ENCODE results near the gene KLK6.

The KLK6 gene

DNA sequence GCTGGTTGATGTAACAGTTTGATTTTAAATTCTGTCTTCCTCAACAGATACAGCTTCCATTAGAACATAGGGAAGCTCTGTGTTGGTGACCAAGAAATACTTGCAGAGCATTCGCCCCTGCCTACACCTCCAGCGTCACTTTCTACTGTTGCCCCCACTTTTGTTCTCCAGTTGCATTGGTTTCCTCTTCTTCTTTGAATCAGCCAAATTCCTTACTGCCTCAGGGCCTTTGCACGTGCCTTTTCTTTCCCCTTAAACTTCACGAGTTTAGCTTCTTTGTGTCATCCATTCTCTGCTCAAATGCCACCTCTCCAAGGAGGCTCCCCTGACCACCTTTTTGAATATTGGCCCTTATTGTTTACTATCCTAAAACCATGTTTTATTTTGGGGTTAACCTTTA, 22.3 kb downstream of the KLK6 start:
- DNase-seq = no peak

DNA sequence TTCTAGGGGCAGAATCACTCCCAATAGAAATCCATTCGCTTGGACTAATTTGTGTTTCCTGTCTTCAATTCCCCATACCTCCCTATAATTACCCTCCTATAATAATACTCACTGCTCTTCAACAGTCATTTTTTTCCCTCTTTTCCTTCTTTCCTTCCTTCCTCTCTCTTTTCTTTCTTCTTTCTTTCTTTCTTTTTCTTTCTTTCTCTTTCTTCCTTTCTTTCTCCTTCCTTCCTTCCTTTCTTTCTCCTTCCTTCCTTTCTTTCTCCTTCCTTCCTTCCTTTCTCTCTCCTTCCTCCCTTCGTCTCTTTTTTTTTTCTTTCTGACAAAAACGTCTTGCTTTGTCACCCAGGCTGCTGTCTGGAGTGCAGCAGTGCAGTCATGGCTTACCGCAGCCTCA, 24.6 kb downstream of the KLK6 start:
- no peak for DNase-seq

DNA sequence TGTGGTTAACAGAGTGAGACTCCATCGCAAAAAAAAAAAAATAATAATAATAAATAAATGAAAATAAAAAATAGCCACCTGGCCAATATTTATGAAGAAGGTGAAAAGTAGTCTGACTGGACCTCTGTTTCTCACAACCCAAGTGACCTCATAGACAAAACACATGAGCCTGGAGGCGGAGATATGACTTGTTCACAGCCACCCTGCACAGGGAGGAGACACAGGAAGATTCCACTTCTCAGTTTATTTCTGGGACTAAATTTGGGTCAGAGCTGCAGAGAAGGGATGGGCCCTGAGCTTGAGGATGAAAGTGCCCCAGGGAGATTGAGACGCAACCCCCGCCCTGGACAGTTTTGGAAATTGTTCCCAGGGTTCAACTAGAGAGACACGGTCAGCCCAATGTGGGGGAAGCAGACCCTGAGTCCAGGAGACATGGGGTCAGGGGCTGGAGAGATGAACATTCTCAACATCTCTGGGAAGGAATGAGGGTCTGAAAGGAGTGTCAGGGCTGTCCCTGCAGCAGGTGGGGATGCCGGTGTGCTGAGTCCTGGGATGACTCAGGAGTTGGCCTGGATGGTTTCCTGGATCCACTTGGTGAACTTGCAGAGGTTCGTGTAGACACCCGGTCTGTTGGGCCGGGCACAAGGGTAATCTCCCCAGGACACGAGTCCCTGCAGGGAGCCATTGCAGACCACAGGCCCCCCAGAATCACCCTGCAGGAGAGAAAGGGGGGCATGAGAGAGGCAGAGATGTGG, 26.1 kb downstream of the KLK6 start:
- no peak for DNase-seq

DNA sequence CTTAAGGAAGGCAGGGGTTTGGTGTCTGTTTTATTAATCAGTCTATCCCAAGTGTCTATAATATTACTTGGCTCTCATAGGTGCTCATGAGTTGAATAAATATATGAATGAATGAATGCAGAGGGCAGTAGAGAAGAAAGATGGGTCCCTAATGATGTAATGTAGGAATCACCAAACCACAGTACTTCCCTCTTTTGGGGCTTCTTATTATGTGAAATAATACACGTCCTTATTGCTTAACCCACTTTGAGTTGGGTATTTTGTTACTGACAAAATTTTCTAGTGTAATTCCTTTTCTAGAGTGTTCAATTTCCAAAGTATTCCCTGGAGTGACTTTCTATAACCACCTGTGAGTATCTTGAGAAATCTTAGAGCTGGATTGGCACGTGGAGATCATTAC, 29.8 kb downstream of the KLK6 start:
- DNase-seq = no peak

DNA sequence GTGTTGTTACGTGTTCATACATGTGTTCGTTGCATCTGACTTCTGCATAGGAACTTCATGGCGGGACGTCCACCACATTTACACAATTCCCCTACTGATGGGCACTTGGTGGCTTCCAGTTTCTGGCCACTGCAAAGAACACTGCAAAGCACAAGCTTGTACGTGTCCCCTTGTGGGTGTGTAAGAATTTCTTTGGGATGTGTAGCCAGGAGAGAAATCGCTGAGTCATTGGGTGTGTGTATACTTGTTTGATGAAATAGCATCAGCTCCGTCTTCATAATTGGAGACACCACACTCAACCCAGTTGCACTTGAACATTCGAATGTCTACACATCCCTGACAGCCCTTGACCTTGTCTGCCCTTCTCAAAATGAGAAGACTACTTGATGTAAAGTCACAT, 35.8 kb downstream of the KLK6 start:
- no peak for DNase-seq

DNA sequence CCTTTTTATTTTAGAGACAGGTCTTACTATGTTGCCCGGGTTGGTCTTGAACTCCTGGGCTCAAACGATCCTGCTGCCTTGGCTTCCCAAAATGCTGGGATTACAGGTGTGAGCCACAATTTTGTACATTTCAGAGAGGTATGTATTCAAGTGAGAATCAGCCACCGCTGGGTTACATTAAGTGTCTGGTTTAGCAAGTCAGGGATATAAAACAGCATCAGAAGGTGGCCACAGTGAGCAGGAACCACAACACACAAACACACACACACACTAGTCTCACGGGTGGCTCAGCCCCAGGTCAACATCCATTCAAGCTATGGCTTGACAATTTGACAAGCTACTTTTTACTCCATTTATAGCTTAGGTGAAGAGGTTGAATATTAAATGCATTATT, 36.7 kb downstream of the KLK6 start:
- no peak for DNase-seq

DNA sequence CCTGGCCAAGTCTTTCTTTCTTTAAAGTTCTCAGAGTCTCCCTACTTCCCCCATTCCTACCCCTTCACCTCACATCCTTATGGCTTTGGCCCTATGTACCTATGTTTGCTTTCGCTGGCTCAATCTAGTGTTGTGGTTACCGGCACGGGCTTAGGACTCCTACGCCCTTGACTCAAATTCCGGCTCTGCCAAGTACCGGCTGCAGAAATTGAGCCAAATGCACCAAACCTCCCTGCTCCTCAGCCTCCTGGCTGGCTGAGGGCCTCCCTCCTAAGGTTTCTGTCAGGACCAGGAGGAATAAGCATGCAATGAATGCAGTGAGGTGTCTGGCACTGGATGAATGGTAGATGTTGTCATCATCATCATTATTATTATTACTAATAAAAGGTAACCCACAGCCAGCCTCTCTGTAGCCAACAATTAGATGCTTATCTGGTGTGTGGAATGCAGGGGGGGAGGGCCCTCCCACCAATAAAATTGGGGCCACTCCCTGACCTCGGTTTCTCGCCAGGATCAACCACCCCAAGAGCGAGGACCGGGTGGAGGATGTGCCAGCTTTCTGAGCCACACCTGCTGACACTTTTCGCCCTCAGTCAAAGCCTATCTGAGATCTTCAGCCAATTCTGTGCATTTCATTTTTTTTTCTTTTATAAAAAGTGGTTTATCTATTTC, 37.2 kb downstream of the KLK6 start:
- DNase-seq = no peak

DNA sequence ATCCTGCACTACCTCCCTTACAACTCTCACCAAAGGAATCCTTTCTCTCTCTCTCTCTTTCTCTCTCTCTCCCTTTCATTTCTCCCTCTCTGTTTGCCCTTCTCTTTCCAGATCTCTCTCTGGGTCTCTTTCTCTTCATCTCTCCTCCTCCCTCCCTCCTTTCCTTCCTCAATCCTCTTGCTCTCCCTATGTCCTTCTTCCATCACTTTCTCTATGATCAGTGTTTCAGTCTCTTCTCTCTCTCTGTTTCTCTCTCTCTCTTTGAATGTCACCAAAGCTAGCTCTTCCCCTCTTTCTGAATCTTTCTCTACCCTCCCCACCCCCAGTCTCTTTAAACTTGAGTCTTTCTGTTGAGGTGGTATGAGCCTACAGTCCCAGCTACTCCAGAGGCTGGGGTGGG, 38.4 kb downstream of the KLK6 start:
- DNase-seq = no peak

DNA sequence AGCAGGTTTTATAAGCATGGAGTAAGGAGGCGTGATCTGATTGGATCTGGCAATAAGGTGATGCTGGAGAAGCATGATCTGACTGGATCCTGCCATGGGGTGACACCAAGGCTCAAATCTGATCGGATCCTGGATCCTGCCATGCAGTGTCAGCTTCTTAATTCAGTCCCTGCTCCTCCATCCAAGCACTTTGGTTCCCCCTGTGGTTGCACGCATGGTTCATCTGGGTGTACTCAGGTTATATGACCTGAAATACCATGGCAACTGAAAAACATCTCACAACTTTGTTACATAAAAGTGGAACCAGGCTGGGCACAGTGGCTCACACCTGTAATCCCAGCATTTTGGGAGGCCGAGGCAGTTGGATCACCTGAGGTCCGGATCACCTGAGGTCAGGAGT, 40.6 kb downstream of the KLK6 start:
- no peak for DNase-seq

DNA sequence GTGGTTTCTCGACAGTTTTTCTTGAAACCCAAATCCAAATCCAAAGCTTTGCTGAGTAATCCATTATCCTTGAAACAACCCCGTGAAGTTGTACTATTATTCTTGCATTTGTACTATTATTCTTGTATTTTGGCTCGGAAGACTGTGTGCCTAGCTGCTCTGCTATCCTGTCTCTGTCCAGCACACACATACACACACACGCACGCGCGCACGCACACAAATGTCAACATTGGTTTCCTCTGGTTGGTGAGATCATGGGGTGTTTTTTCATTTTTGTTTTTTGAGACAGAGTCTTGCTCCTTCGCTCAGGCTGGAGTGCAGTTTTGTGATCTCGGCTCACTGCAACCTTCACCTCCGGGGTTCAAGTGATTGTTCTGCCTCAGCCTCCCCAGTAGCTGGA, 43.2 kb downstream of the KLK6 start:
- no peak for DNase-seq

DNA sequence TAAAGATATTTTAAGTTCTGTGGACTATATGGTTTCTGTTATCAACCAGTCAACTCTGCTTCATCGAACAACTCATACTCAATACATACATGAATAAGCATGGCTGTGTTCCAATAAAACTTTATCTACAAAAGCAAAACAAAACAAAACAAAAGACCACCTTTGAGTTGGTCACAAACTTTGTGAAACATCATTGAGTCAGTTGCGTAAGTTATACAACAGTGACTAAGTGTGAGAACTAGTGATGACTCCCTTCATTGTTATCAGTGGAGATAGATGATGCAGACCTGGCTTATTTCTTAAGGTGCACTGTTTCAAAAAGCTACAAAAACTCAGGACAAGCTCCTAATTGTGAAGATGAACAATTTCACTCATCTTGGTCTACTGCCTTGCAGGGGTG, 43.7 kb downstream of the KLK6 start:
- DNase-seq = no peak

DNA sequence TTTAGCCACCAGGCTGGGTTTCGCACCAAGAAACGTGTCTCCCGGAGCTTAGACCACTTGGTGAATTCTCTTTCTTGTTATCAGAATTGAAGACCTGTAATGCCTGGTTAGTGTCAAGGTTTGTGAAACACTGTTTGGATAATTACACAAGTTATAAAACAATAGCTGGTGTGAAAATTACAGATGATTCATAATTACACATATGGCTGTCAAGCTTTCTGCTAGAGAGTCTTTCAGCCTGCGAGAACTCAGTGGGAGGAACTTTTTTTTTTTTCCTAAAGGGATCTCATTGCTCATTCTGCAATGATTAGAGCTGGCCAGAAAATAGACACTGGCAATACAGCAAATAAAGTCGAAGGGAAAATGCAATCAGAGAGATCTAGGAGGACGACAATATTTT, 44.8 kb downstream of the KLK6 start:
- DNase-seq = no peak

DNA sequence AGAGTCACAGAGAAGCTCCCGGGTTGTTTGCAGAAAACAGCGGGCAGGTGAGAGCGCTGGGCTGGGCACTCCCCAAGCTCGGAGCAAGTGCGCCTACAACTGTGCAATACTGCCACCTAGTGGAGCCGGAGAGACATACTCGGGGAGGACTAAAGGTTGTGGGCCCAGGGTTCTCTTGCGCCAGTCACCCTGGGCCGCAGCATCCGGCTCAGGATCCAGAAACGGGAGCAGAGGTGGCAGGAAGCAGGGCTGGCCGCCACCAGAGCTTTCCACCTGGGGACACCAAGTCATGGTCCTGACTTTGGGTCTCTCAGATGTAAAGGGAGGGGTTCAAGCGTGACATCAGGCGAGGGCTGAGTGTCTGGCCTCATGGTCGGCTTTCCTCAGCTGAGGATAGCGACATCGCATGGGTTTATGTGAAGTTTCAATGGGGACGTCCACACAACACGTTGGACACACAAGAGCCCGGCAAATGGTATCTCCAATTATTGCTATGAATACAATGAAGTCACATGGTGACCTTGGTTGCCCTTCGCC, 47.0 kb downstream of the KLK6 start:
- DNase-seq = peak; percentile 93

DNA sequence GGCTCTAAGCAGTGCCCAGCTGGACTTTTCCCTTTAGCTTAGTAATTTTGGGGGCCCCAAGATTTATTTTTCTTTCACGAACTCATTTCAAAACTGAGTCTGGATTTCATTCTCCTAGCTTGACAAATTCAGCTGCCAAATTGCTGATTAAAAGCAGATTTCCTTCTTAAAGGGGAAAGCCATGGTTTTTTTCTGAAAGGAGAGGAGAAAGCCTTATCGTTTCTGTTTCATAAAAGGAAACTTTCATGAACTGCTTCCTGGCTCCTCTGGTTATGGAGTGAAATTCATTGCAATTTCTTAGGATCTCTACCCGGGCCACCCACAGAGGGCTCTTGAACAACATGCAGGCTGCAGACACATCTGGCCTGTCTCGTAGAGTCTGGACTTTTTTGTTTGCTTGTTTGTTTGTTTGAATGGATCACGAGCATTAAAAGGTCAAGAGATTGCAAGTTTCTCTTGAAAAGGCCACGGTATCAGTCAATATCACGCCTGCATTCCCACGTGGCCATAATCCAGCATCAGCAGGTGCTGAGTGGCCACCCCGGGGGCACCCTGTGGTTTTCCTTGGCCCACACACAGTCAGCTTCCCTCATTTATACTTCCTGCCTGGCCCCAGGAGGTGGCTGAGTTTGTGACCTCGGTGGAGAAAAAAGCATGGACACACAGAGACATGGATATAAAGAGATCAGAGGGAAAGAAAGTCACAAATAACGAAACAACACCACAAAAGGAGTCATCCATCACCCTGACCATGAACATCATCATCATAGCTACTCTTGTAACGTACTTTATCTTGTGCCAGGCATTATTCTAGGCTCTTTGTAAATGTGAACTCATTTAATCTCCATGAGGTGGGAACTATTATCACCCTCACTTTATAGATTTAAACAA, 47.7 kb downstream of the KLK6 start:
- peak; percentile 82 for DNase-seq

DNA sequence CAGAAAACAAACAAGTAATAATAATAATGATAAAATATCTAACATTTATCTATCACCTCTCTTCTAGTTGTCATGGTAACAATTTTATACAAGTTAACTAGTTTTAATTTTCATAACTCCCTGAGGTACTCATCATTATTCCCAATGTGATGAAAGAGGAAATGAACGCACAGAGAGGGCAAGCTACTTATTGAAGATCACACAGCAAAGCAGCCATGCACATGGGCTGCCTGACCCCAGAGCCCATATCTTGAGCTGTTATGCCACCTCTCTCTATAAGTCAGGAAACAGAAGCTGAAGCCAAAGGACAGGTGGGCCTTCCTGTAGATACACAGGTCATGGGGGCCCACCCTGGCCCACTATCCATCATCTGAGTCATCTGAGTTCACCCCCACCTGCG, 53.3 kb downstream of the KLK6 start:
- no peak for DNase-seq

DNA sequence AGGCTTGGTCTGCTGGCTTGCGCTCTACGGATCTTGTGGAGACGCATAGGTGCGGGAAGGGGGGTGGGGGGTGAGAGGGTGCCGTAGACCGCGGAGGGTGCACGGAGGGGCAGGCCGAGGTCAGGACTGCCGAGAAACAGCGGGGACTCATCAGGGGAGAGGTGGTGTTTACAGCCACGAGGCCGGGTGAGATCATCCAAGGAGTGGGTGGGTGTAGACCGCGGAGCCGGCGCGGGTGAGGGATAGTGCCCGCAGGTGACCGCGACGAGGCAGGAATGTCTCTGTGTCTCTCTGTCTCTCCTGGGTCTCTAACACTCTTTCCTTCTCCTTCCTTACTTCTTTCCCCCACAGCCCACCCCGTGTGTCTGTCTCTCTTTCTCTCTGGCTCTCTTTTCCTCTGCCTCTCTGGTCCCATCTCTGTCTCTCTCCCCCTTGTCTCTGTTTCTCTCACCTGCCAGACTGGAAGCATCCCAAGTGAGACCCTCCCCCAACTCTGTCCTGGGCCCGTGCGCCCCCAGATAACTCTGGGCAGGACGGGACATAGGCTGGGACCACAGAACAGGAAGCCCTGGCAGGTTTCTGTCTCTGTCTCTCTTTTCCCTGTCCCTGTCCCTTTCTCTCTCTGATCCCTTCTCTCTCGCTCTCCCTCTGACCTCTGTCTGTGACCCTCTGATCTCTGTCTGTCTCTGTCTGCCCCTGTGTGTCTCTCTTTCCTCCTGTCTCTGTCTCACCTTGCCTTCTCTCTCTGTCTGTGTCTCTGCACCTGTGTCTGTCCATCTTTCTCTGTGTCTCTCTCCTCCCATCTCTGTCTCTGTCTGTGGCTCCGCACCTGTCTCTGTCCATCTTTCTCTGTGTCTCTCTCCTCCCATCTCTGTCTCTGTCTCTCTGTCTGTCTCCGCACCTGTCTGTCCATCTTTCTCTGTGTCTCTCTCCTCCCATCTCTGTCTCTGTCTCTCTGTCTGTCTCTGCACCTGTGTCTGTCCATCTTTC, 56.4 kb downstream of the KLK6 start:
- DNase-seq = no peak

DNA sequence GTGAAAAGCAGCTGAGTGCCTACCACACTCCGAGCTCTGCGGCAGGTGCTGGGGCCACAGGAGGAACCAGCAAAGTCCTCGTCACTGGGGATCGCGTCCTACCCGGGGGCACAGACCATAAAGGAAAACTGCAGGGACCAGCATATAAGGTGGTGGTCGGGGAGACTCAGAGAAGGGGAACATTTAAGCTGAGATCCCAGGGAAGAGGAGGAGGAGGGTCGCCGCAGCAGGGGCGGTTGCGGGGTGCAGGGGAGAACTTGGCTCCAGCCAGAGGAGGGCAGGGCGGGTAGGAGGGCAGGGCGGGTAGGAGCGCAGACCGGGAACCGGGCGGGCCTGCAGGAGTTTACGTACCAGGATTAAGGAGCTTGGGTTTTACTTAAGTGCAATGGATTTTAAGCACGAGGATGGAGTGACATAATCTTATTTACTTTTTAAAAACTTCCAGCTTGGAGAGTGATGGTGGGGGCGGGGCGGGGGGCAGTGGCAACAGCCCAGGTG, 57.2 kb downstream of the KLK6 start:
- no peak for DNase-seq

DNA sequence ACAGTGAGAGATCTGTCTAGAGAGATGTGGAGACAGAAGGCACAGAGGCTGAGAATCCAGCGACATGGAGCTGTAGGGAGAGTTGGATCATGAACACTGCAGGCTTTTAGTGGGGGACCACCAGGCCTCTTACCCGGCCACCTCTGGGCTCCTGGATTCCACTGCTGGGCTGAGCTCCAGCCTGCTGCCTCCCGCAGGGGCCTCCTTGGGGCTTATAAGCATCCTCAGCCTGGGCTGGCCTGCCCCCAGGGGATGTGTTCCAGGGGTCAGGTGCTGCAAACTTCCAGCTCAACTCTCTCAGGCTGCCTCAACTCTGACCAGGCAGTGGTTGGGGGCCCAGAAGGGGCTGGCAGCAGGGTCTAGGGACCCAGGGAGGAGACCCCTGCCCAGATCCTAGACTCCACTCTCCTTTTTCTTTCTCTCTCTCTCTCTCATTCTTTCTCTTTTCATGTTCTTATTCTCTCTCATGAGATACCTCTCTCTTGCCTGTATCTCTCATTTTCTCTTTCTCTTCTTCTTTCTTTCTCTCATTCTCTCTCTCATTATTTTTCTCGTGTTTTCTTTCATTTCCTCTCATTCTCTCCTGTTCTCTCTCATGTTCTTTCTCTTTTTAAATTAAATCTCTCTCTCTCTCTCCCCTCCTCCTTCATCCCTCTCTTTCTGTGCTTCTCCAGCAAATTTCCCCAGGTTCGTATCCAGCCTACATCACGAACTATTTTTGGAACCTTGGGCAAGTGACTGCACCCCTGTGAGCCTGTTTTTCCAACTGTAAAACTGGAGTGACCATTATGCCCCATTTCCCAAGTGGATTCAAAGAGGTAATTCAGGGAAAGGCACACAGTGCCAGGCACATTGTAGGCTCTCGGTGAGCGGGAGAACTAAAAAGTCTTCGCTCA, 57.9 kb downstream of the KLK6 start, which contains the start of gene KLK4:
TSS of gene KLK4 (minus strand) at position 190 of the 896 bp plus-strand sequence. CDS start 657 bp downstream, outside the sequence.
- DNase-seq = no peak

DNA sequence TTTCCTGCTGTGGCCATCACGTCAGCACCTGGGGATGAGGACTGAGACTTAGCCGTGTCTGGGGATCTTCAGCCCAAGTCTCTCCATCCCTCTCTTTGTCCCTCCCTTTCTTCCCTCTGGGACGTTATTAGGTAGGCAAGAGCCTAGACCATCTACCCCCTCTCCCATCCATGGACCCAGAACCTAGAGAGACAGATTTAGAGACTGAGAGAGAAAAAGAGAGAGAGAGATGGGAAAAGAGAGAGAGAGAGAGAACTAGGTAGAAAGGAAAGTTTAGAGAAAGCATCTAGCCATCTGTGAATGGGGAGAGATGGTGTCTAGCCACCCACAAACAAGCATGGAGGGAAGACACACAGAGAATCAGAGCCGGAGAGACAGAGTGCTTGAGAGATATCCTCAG, 58.7 kb downstream of the KLK6 start:
- DNase-seq = no peak

DNA sequence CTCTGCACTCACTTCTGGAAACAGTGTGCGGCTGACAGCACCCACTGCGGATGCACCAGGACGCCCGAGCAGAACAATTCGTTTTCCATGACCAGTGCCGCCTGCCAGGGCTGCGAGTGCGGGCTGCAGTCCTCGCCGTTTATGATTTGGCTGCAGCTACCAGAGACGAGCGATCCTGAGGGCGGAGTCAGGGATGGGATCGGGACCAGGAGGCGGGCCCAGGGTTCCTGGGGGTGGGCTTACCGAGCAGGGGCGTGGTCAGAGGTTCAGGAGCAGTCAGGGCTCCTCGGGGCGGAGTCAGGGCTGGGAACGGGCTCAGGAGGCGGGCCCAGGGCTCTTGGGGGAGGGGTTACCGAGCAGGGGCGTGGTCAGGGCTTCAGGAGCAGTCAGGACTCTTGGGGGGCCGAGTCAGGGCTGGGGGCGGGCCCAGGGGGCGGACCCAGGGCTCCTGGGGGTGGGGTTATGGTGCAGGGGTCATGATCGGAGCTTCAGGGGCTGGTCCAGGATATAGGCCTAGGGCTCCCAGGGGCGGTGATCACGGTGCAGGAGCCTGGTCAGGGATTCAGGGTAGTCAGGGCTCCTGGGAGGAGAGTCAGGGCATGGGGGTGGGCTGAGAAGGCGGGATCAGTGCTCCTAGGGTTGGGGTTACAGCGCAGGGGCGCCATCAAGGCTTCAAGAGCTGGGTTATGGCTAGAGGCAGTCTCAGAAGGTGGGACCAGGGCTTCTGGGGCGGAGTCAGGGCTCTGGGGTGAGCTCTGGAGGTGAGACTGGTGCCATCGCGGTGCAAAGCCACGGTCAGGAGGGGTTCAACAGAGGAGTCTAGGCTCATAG, 59.9 kb downstream of the KLK6 start:
- DNase-seq = peak; percentile 91
